ENCODE results near the gene MTHFR. TPM values are rescaled to one million over a fixed set of nuclear protein-coding genes. Genes with fewer than 3 reads are reported as not detected.

MTHFR gene
- total RNA-seq, 2 experiments from 2014 or later, result 9.6 TPM

- no peaks in the 10 kb centered on the region for H3K36me3 Mint-ChIP-seq (ENCODE audit: low read depth)
- no peak for DNase-seq
- H3K27me3 Mint-ChIP-seq, result peaks cover 2% of the 10 kb centered on the region
- H3K4me1 Mint-ChIP-seq (ENCODE audit: low read depth), result peaks cover 2% of the 10 kb centered on the region
- ChIA-PET POLR2A (no interaction called here), CTCF (interaction anchor here (0.8 kb wide), 1 partner anchor 29 kb away, joined by 3 read pairs; no protein-coding TSS in a partner anchor)
- no peak for ATAC-seq
- no peak for TF ChIP-seq CTCF (IDR thresholded peaks at IDR 0.05)
- H3K27ac Mint-ChIP-seq, result no peak overlapping the region
- intact Hi-C loops (cut with micrococcal nuclease), result no loop called here
- no peak overlapping the region for H3K4me3 Mint-ChIP-seq
- no peaks in the 10 kb centered on the region for H3K9me3 Mint-ChIP-seq
These were observed 48.7 kb downstream of the MTHFR start for GRCh38 chr1:11757047-11757446.

- H3K36me3 Mint-ChIP-seq (ENCODE audit: low read depth), result no peaks in the 10 kb centered on the region
- no peak for ATAC-seq
- POLR2A ChIA-PET, result interaction anchor here (1.1 kb wide), 1 partner anchor 155 kb away, joined by 3 read pairs; no protein-coding TSS in a partner anchor
These were observed 52.1 kb downstream of the MTHFR start for GRCh38 chr1:11753555-11754208.

GRCh38 chr1:11752359-11753088, 53.2 kb downstream of the MTHFR start:
- no peak for ATAC-seq

More at GRCh38 chr1:11753555-11754208, 52.1 kb downstream of the MTHFR start:
- no peaks in the 10 kb centered on the region for H3K27me3 Mint-ChIP-seq
- no peak overlapping the region for H3K4me3 Mint-ChIP-seq
- no peaks in the 10 kb centered on the region for H3K9me3 Mint-ChIP-seq
- no peak overlapping the region for H3K27ac Mint-ChIP-seq
- CTCF ChIA-PET, result no interaction called here
- DNase-seq, result no peak
- TF ChIP-seq CTCF (IDR thresholded peaks at IDR 0.05), result no peak
- intact Hi-C loops (cut with micrococcal nuclease), result no loop called here
- peaks cover 6% of the 10 kb centered on the region for H3K4me1 Mint-ChIP-seq (ENCODE audit: low read depth)

GRCh38 chr1:11751087-11751486, 54.7 kb downstream of the MTHFR start:
- no peak for ATAC-seq
- no peak for DNase-seq
- TF ChIP-seq CTCF (IDR thresholded peaks at IDR 0.05), result no peak
- Mint-ChIP-seq H3K27ac (no peak overlapping the region), H3K9me3 (no peaks in the 10 kb centered on the region), H3K27me3 (no peaks in the 10 kb centered on the region), H3K4me3 (no peak overlapping the region), H3K4me1 (ENCODE audit: low read depth) (peaks cover 7% of the 10 kb centered on the region), H3K36me3 (ENCODE audit: low read depth) (no peaks in the 10 kb centered on the region)
- ChIA-PET CTCF (interaction anchor here (0.9 kb wide), 1 partner anchor 105 kb away, joined by 3 read pairs; no protein-coding TSS in a partner anchor), POLR2A (no interaction called here)
- intact Hi-C loops (cut with micrococcal nuclease), result no loop called here

More at GRCh38 chr1:11752359-11753088, 53.2 kb downstream of the MTHFR start:
- intact Hi-C loops (cut with micrococcal nuclease), result no loop called here
- CTCF ChIA-PET, result interaction anchor here (1.2 kb wide), 1 partner anchor 54 kb away, joined by 3 read pairs; the partner anchor contains the start of genes CLCN6 and MTHFR
- DNase-seq, result no peak
- no peaks in the 10 kb centered on the region for H3K27me3 Mint-ChIP-seq
- peaks cover 7% of the 10 kb centered on the region for H3K4me1 Mint-ChIP-seq (ENCODE audit: low read depth)
- no peaks in the 10 kb centered on the region for H3K36me3 Mint-ChIP-seq (ENCODE audit: low read depth)
- POLR2A ChIA-PET, result interaction anchor here (1.1 kb wide), 1 partner anchor 99 kb away, joined by 3 read pairs; no protein-coding TSS in a partner anchor
- no peak overlapping the region for H3K4me3 Mint-ChIP-seq
- TF ChIP-seq CTCF (IDR thresholded peaks at IDR 0.05), result no peak
- H3K9me3 Mint-ChIP-seq, result no peaks in the 10 kb centered on the region
- H3K27ac Mint-ChIP-seq, result no peak overlapping the region

- Mint-ChIP-seq H3K36me3 (ENCODE audit: low read depth) (peaks cover 2% of the 10 kb centered on the region), H3K4me1 (ENCODE audit: low read depth) (peaks cover 7% of the 10 kb centered on the region), H3K27ac (no peak overlapping the region), H3K27me3 (no peaks in the 10 kb centered on the region), H3K9me3 (no peaks in the 10 kb centered on the region), H3K4me3 (no peak overlapping the region)
- ATAC-seq (no peak), DNase-seq (no peak)
- ChIA-PET CTCF (interaction anchor here (0.9 to 2.2 kb wide), 6 partner anchors 15 to 100 kb away, joined by 3 to 9 read pairs (median 6); partner anchors contain the start of gene FBXO6), POLR2A (interaction anchor here (0.5 to 1.4 kb wide), 3 partner anchors 14 to 159 kb away, joined by 3 to 4 read pairs (median 3); partner anchors contain the start of gene AGTRAP)
- intact Hi-C loops (cut with micrococcal nuclease), result no loop called here
- no peak for TF ChIP-seq CTCF (IDR thresholded peaks at IDR 0.05)
These were observed 55.8 kb downstream of the MTHFR start for GRCh38 chr1:11749996-11750395.

All from activated CD8-positive, alpha-beta T cell treated with anti-CD3 and anti-CD28 coated beads for 36 hours (primary cell).